CD14-positive monocyte (primary cell): ENCODE results near the gene RCAN2. TPM values are rescaled to one million over a fixed set of nuclear protein-coding genes. Genes with fewer than 3 reads are reported as not detected.

Source experiments
- DNase-seq, 3 donors: peaks; one replicate each; pipeline ENCODE4 v3.0.0-alpha.2; 2011 to 2022
- H2AFZ ChIP-seq: 2 replicates; pipeline ENCODE4 v1.6.0; 2012; ENCODE audit warnings: mild to moderate bottlenecking, low read depth, low read length, inconsistent platforms; ENCODE audit not compliant: insufficient read depth, poor library complexity, severe bottlenecking
- H3K27ac ChIP-seq, 2 donors: 1 replicate in 1 of 2; 2 replicates in 1 of 2; pipeline ENCODE4 v1.5.1; 2012 to 2013; ENCODE audit warnings: low read length in 2 of 2, control low read depth in 1 of 2, inconsistent platforms in 1 of 2, low read depth in 1 of 2, mild to moderate bottlenecking in 1 of 2
- H3K27me3 ChIP-seq, 2 donors: one replicate each; pipeline versions ENCODE4 v1.6.0 to v1.6.1; 2011 to 2013; ENCODE audit warnings: low read length in 2 of 2; ENCODE audit not compliant: control insufficient read depth in 2 of 2, insufficient read depth in 2 of 2
- H3K36me3 ChIP-seq, 2 donors: replicated peaks in 1 of 2; 1 replicate in 1 of 2; 2 replicates in 1 of 2; pipeline versions ENCODE4 v1.5.1 to v1.6.1; 2012 to 2013; ENCODE audit warnings: low read length in 2 of 2, control low read depth in 1 of 2, inconsistent platforms in 1 of 2, mild to moderate bottlenecking in 1 of 2; ENCODE audit not compliant: insufficient read depth in 2 of 2, control insufficient read depth in 1 of 2
- H3K4me1 ChIP-seq, 2 donors: 1 replicate in 1 of 2; 2 replicates in 1 of 2; pipeline versions ENCODE4 v1.5.1 to v1.6.1; 2012 to 2013; ENCODE audit warnings: low read length in 2 of 2, control low read depth in 1 of 2, inconsistent platforms in 1 of 2, mild to moderate bottlenecking in 1 of 2, moderate library complexity in 1 of 2; ENCODE audit not compliant: insufficient read depth in 2 of 2, control insufficient read depth in 1 of 2
- H3K4me2 ChIP-seq: replicated peaks from 2 replicates; pipeline ENCODE3; 2012; ENCODE audit warnings: low read length, moderate library complexity, mild to moderate bottlenecking; ENCODE audit not compliant: poor library complexity, severe bottlenecking; ENCODE audit errors: extremely low read depth
- H3K4me3 ChIP-seq, 3 experiments: fragments of 200-600 bp in 1 of 3; sonication (generic) in 1 of 3; replicated peaks in 1 of 3; 1 replicate in 2 of 3; 2 replicates in 1 of 3; pipeline ENCODE4 v1.5.1; 2011 to 2013; ENCODE audit warnings: low read length in 3 of 3, mild to moderate bottlenecking in 3 of 3, control low read depth in 2 of 3, low read depth in 2 of 3, inconsistent platforms in 1 of 3, moderate library complexity in 1 of 3
- H3K79me2 ChIP-seq: 2 replicates; pipeline ENCODE4 v1.6.0; 2012; ENCODE audit warnings: mild to moderate bottlenecking, control low read depth, inconsistent platforms, low read length, moderate library complexity; ENCODE audit not compliant: insufficient read depth
- H3K9ac ChIP-seq: 2 replicates; pipeline ENCODE4 v1.6.0; 2017; ENCODE audit warnings: low read length, mild to moderate bottlenecking; ENCODE audit not compliant: insufficient read depth, poor library complexity, severe bottlenecking
- H3K9me3 ChIP-seq, 2 donors: replicated peaks in 1 of 2; 1 replicate in 1 of 2; 2 replicates in 1 of 2; pipeline versions ENCODE4 v1.5.1 to v1.6.1; 2012 to 2013; ENCODE audit warnings: low read length in 2 of 2, control low read depth in 1 of 2; ENCODE audit not compliant: control insufficient read depth in 1 of 2, insufficient read depth in 1 of 2
- H4K20me1 ChIP-seq: 2 replicates; pipeline ENCODE4 v1.6.0; 2012; ENCODE audit warnings: mild to moderate bottlenecking, low read length, control low read depth, moderate library complexity; ENCODE audit not compliant: insufficient read depth
- H3K27ac Mint-ChIP-seq, 7 donors: one replicate each; pipeline ENCODE4 v1.8.0; 2020; ENCODE audit warnings: mild to moderate bottlenecking in 7 of 7, mixed read lengths in 7 of 7, moderate library complexity in 6 of 7, inconsistent platforms in 2 of 7
- H3K27me3 Mint-ChIP-seq, 3 donors: one replicate each; pipeline ENCODE4 v1.8.0; 2021 to 2022; ENCODE audit warnings: low read depth in 3 of 3, mild to moderate bottlenecking in 3 of 3, mixed read lengths in 3 of 3, moderate library complexity in 3 of 3, inconsistent platforms in 1 of 3
- H3K36me3 Mint-ChIP-seq, 2 donors: one replicate each; pipeline ENCODE4 v1.8.0; 2020; ENCODE audit warnings: mixed read lengths in 2 of 2, inconsistent platforms in 1 of 2, mild to moderate bottlenecking in 1 of 2
- H3K4me1 Mint-ChIP-seq: one replicate; pipeline ENCODE4 v1.8.0; 2020; ENCODE audit warnings: mild to moderate bottlenecking, mixed read lengths
- H3K4me3 Mint-ChIP-seq, 2 donors: one replicate each; pipeline ENCODE4 v1.8.0; 2020; ENCODE audit warnings: mild to moderate bottlenecking in 2 of 2, mixed read lengths in 2 of 2, moderate library complexity in 1 of 2
- H3K9me3 Mint-ChIP-seq, 7 donors: one replicate each; pipeline ENCODE4 v1.8.0; 2020 to 2022; ENCODE audit warnings: mixed read lengths in 7 of 7, mild to moderate bottlenecking in 6 of 7, moderate library complexity in 6 of 7, inconsistent platforms in 2 of 7
- WGBS: methylation state at CpG from one replicate; pipeline ENCODE4 v1.1.5; 2013; ENCODE audit warnings: missing lambda C conversion rate; ENCODE audit not compliant: insufficient coverage; 5-methylcytosine and 5-hydroxymethylcytosine counted together
- intact Hi-C, 2 donors: fragments of 100-400 bp; cut with micrococcal nuclease; formaldehyde crosslinking; loops; one replicate each; pipeline versions ENCODE4 v1.15.0 to v1.15.1; 2023
- polyA plus RNA-seq, 3 donors: library from polyadenylated mRNA; depleted of rRNA in 1 of 3; unstranded in 2 of 3; stranded (reverse) in 1 of 3; fragments of 300-500 nt in 2 of 3; fragments of >200 nt in 1 of 3; fragmentation: Illumina TruSeq in 2 of 3; gene quantifications; 1 replicate in 2 of 3; 2 replicates in 1 of 3; pipeline ENCODE4 v1.2.3, GENCODE V29; 2012 to 2021
- TF ChIP-seq, protein P1 (sequence below): fragments of 200-600 bp; IDR thresholded peaks from one replicate; pipeline ENCODE4 v1.8.0; 2022; ENCODE audit warnings: antibody characterized with exemption, mild to moderate bottlenecking

Gene RCAN2
- polyA plus RNA-seq, 3 donors, result not detected

DNA sequence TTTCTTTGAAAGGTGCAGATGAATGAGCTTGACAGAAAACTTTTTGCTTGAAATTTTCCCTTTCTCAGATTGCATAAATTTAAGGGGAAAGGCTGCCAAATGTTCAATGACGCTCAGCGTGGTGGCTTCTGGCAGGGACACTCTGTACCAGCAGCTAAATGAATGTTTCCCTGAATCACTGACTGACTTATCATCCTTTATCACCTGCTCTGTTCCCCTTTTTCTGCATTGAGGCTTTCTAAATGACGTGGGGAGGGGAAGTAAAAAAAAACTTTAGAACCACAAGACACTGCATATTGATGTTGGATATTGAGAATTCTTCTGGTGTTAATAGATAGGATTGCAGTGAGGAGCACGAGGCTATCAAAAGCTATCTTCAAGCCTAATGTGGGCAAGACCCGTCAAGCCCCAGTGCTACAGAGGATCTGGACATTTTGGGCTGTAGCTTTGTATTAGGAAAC, 273.5 kb downstream of the RCAN2 start:
- H3K27ac Mint-ChIP-seq, result no peak overlapping the region

DNA sequence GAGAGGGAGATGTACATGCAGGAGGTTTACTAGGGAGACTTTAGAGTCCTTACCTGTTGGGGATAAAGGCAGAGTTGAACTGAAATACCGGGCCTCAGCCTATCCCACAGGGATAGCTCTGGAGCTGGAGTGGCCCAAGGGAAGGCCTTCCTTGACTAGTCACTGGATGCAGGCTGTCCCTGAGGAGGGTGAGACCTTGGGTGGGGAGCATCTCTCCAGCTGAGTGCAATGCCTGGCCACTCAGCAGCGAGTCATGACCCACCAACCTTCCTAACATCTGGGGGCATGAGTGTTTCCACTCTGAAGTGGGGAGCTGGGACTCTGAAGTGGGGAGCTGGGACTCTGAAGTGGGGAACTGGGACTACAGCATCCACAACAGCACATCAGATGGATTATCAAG, 274.4 kb downstream of the RCAN2 start:
- Mint-ChIP-seq H3K4me3 (no peak overlapping the region), H3K4me1 (peaks cover 23% of the 10 kb centered on the region), H3K27ac (peak overlapping the region in 1 of 7 donors; percentile 17), H3K27me3 (peaks cover 0 to 3% (median 0%) of the 10 kb centered on the region in 3 donors), H3K9me3 (no peaks in the 10 kb centered on the region), H3K36me3 (no peaks in the 10 kb centered on the region)
- Histone ChIP-seq H3K4me1 (peaks cover 3 to 8% of the 10 kb centered on the region in 2 donors), H3K36me3 (no peaks in the 10 kb centered on the region), H4K20me1 (no peaks in the 10 kb centered on the region), H3K4me2 (no peak overlapping the region), H3K4me3 (no peak overlapping the region), H3K9me3 (no peaks in the 10 kb centered on the region), H2AFZ (no peak overlapping the region), H3K9ac (no peak overlapping the region), H3K27me3 (no peaks in the 10 kb centered on the region), H3K27ac (no peak overlapping the region), H3K79me2 (no peaks in the 10 kb centered on the region)
- TF ChIP-seq, protein P1, sequence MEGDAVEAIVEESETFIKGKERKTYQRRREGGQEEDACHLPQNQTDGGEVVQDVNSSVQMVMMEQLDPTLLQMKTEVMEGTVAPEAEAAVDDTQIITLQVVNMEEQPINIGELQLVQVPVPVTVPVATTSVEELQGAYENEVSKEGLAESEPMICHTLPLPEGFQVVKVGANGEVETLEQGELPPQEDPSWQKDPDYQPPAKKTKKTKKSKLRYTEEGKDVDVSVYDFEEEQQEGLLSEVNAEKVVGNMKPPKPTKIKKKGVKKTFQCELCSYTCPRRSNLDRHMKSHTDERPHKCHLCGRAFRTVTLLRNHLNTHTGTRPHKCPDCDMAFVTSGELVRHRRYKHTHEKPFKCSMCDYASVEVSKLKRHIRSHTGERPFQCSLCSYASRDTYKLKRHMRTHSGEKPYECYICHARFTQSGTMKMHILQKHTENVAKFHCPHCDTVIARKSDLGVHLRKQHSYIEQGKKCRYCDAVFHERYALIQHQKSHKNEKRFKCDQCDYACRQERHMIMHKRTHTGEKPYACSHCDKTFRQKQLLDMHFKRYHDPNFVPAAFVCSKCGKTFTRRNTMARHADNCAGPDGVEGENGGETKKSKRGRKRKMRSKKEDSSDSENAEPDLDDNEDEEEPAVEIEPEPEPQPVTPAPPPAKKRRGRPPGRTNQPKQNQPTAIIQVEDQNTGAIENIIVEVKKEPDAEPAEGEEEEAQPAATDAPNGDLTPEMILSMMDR, result no peak
- DNase-seq, result no peak
- WGBS, result 91% methylated on average over 1 of the region's 2 CpGs
- intact Hi-C loops, result no loop called here

More for the DNA sequence above, 273.5 kb downstream of the RCAN2 start:
- H3K4me1 Mint-ChIP-seq, result peaks cover 23% of the 10 kb centered on the region
- peaks cover 3 to 8% of the 10 kb centered on the region in 2 donors for H3K4me1 ChIP-seq
- H3K9me3 ChIP-seq, result no peaks in the 10 kb centered on the region
- no peaks in the 10 kb centered on the region for H3K9me3 Mint-ChIP-seq
- DNase-seq, result peak; percentile 4 to 58 (median 17)
- H3K4me2 ChIP-seq, result no peak overlapping the region
- H3K36me3 Mint-ChIP-seq, result no peaks in the 10 kb centered on the region
- H3K4me3 ChIP-seq, result no peak overlapping the region
- 0% methylated on average over 3 of the region's 5 CpGs for WGBS
- no peaks in the 10 kb centered on the region for H3K79me2 ChIP-seq
- H3K4me3 Mint-ChIP-seq, result no peak overlapping the region
- intact Hi-C loops, result no loop called here
- no peak overlapping the region for H3K9ac ChIP-seq
- TF ChIP-seq, protein P1, result no peak
- no peaks in the 10 kb centered on the region for H3K36me3 ChIP-seq
- no peaks in the 10 kb centered on the region for H3K27me3 ChIP-seq
- H4K20me1 ChIP-seq, result no peaks in the 10 kb centered on the region
- no peak overlapping the region for H3K27ac ChIP-seq
- H3K27me3 Mint-ChIP-seq, result peaks cover 0 to 3% (median 0%) of the 10 kb centered on the region in 3 donors
- H2AFZ ChIP-seq, result no peak overlapping the region
